ENCODE data around the gene RASGRP4. TPM values are rescaled to one million over a fixed set of nuclear protein-coding genes. Genes with fewer than 3 reads are reported as not detected.
"Not testable (repeated sequence)": the region's sequence is repeated elsewhere in the genome, so short reads cannot be mapped to it uniquely, and the experiment has no call there.

RASGRP4 gene, protein sequence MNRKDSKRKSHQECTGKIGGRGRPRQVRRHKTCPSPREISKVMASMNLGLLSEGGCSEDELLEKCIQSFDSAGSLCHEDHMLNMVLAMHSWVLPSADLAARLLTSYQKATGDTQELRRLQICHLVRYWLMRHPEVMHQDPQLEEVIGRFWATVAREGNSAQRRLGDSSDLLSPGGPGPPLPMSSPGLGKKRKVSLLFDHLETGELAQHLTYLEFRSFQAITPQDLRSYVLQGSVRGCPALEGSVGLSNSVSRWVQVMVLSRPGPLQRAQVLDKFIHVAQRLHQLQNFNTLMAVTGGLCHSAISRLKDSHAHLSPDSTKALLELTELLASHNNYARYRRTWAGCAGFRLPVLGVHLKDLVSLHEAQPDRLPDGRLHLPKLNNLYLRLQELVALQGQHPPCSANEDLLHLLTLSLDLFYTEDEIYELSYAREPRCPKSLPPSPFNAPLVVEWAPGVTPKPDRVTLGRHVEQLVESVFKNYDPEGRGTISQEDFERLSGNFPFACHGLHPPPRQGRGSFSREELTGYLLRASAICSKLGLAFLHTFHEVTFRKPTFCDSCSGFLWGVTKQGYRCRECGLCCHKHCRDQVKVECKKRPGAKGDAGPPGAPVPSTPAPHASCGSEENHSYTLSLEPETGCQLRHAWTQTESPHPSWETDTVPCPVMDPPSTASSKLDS
- total RNA-seq (2014; rRNA removed; shearing (Covaris generic)) = not detected in 2 replicates

DNA sequence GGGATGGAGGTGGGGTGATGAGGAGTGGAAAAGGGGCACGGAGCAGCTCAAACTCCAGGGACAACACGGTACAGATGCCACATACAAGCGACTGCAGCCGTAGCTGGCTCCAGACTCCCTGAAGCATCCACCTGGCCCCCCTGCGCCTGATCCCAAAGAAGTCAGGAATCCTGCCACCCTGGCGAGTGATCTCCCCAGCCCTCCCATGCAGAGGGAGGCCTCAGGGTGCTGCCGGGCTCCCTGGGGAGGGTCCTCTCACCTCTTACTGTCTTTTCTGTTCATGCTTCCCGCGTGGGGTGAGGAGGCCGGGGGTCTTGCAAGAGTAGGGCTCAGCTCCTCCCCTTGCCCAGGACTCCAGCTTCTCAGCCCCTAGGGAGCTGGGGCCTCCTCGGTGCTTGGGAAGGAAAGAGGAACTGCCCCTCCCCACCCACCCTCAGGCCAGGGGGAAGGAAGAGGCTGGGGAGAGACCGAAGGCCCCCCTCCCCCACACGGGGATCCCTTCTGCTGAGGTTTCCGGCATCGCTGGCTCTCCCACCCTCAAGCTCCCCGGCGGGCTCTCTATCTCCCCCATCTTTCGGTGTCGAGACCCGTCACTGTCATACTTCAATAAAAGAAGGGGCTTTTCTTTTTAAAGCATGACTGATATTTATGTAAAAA, at the start of gene RASGRP4:
Gene RASGRP4, minus strand, starts transcription at position 410 of the 657 bp plus-strand sequence. Its CDS starts 128 bp downstream, at position 282.
- no peak for DNase-seq (ENCODE audit: low spot score)

DNA sequence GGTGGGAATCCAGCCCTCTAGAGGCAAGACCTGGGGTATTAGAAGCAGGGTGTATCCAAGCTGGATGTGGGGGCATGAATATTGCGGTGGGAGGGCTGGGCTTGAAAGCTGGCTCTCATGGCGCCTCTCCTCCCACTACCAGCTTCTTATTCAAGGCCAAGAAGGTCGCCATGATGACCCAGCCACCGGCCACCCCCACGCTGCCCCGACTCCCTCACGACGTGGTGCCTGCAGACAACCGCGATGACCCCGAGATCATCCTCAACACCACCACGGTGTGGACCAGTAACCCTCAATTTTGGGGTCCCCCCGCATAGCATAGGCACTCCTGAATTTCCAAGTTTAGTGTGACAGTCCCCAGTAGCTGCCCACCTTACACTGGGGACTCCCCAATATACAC, 49.2 kb upstream of the RASGRP4 start:
- DNase-seq (ENCODE audit: low spot score) = no peak

DNA sequence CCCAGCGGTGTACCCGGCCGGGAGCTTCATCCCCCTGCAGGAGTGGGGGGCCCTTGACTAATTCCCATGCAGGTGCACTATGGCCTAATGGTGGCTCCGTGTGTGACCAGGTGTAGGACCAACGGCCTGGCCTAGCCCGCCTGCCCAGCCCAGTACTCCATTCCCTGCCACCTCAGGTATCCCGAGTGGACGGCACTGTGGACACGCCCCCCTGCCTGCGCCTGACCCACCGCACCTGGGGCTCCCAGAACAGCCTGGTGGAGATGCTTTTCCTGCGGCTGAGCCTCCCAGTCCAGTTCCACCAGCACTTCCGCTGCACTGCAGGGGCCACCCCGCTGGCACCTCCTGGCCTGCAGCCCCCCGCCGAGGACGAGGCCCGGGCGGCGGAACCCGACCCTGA, 47.2 kb upstream of the RASGRP4 start:
- no peak for DNase-seq (ENCODE audit: low spot score)

DNA sequence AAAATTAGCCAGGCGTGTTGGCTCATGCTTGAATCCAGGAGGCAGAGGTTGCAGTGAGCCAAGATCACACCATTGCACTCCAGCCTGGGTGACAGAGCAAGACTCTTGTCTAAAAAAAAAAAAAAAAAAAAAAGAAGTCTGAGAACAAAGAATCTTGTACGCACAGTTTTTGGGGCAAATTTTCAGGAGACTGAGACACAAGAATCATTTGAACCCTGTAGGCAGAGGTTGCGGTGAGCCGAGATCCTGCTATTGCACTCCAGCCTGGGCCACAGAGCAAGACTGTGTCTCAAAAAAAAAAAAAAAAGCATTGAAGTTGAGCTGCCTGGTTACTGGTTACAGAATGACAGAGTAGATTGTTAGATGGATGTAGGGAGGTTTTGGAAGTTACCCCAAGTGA, 46.7 kb upstream of the RASGRP4 start:
- DNase-seq (ENCODE audit: low spot score) = not testable (repeated sequence)

DNA sequence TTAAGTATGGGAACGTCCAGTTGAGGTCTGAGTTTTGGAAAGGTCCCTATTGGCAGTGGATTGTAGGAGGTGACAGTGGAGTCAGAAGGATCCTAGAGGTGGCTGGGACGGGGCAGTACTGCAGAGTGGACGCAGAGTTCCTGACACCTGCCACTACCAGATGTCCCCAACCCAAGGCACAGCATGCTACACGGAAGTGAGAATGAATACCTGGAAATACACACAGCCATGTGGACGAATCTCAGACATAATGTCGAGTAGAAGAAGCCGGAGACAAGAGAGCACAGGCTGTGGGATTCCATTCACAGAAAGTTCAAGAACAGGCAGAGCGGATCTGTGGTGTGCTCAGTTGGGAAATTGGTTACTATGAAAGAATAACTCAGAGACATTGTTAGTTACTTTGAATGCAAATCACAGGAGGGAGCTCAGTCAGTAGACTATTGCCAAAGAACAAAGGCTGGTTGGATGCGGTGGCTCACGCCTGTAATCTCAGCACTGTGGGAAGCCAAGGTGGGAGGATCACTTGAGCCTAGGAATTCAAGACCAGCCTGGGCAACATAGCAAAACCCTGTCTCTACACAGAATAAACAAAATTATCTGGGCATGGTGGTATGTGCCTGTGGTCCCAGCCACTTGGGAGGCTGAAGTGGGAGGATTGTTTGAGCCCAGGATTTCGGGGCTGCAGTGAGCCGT, 44.9 kb upstream of the RASGRP4 start:
- no peak for DNase-seq (ENCODE audit: low spot score)

DNA sequence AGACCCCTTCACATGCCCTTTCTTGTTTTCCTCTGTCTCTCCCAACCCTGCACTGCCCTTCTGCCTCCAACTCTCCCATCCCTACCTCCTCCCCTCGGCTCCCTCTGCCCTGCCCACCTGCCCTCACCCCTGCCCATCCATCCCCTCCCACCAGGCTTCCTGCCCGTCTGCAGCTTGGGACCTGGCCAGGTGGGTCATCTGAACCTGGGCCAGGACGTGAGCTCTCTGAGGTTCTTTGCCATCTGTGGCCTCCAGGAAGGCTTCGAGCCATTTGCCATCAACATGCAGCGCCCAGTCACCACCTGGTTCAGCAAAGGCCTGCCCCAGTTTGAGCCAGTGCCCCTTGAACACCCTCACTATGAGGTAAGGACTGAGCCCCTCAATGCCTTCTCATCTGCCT, 43.1 kb upstream of the RASGRP4 start:
- no peak for DNase-seq (ENCODE audit: low spot score)

DNA sequence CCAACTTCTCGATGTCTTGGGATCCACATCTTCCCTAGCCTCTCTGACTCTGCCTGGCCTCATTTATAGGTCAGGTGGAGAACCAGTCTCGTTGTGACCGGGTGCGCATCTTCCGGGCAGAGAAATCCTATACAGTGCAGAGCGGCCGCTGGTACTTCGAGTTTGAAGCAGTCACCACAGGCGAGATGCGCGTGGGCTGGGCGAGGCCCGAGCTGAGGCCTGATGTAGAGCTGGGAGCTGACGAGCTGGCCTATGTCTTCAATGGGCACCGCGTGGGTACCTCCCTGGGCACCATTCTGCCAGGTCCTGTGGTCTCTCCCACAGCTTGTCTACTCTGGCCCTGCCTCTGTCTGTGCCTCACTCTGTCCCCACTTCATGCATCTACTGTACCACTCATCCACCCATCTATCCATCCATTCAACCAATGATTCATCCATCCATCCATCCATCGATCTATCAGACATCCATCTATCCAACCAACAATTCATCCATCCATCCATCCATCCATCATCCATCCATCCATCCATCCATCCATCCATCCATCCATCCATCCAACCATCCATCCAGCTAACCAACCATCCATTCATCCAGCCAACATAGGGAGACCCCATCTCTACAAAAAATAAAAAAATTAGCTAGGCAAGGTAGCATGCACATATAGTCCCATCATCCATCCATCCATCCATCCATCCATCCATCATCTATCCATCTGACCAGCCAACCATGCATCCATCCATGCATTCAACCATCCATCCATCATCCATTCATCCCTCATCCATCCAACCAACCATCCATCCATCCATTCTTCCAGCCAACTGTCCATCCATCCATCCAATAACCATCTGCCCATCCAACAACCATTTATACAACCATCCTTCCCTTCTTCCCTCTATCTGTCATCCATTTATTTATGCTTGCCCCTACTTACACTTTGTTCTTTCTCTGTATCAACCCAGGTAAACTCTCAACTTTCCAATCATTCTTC, 41.8 kb upstream of the RASGRP4 start:
- DNase-seq (ENCODE audit: low spot score) = no peak

DNA sequence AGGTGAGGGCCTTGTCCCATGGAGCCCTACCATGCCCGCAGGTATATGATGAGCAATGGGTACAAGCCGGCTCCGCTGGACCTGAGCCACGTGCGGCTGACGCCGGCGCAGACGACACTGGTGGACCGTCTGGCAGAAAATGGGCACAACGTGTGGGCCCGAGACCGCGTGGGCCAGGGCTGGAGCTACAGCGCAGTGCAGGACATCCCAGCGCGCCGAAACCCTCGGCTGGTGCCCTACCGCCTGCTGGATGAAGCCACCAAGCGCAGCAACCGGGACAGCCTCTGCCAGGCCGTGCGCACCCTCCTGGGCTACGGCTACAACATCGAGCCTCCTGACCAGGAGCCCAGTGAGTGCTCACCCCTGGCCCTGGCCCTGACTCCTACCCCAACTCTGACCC, 40.0 kb upstream of the RASGRP4 start:
- no peak for DNase-seq (ENCODE audit: low spot score)

DNA sequence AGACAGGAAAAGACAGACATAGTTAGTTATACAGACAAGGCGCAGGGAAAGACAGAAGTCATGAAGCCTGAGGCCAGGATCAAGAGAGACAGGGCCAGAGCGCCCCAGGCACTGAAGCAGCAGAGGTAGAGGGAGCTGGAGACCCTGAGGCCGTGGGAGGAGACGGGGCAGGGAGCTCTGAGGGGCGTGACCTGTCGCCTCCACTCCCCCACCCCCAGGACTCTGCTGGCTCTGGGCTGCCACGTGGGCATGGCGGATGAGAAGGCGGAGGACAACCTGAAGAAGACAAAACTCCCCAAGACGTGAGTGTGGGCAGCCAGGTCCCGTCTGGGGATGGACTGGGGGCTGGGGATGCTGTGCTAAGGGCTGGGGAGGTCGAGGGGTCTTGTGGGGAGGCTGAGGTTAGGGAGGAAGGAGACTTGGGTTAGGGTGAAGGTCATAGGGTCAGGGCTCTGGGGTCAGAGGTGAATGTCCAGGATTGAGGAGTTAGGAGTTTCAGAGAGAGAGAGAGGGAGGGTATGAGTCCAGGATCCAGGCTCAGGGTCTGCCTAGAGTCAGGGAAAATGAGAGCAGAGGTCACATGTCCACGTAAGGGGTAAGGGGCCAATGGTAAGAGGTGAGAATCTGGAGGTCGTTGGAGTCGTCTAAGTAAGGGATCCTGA, 38.5 kb upstream of the RASGRP4 start:
- no peak for DNase-seq (ENCODE audit: low spot score)

DNA sequence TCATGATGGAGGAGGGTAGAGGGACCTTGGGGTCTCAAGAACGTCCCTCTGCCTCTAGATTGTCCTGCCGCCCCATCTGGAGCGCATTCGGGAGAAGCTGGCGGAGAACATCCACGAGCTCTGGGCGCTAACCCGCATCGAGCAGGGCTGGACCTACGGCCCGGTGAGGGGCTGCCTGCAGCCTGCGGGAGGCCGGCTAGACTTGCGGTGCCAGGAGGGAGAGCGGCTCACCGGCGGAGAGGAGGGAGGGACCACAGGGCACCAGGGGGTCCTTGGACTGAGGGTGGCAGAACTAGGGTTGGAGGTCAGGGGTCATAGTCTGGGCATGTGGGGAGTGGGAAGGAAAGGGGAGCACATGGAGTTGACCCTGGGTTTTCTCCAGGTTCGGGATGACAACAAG, 37.3 kb upstream of the RASGRP4 start:
- DNase-seq (ENCODE audit: low spot score) = no peak

DNA sequence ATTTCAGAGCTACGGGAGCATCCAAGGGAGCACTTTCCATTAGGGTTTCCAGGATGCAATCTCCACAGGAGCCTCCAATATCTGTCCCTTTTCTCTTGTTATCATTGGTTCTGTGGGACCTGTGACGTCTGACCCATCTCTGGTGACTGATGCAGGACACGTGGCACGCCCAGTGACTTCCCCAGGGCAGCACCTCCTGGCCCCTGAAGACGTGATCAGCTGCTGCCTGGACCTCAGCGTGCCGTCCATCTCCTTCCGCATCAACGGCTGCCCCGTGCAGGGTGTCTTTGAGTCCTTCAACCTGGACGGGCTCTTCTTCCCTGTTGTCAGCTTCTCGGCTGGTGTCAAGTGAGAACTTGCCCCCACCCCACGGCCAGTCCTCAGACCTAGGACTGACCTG, 33.0 kb upstream of the RASGRP4 start:
- no peak for DNase-seq (ENCODE audit: low spot score)

DNA sequence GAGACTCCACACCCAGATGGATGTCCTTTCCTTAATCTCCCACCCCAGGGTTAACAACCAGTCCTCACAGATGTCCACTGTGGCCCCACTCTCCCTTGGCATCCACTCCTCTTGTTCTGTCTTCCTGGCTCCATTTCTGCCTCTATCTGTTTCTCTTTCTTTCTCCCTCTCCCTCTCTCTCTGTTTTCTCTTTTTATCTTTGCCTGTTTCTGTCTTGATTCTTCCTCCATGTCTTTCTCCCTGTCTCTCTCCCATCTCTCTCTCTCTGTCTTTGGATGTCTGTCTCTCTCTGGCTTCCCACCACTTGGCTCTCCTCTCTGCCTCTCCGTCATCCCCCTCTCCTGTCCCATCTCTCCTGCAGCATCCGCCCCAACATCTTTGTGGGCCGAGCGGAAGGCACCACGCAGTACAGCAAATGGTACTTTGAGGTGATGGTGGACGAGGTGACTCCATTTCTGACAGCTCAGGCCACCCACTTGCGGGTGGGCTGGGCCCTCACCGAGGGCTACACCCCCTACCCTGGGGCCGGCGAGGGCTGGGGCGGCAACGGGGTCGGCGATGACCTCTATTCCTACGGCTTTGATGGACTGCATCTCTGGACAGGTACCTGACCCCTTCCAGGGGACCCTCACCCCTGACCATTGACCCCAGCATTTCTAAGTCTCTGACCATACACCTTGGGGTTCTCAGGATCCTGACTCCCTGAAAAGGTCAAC, 31.8 kb upstream of the RASGRP4 start:
- DNase-seq (ENCODE audit: low spot score) = no peak

DNA sequence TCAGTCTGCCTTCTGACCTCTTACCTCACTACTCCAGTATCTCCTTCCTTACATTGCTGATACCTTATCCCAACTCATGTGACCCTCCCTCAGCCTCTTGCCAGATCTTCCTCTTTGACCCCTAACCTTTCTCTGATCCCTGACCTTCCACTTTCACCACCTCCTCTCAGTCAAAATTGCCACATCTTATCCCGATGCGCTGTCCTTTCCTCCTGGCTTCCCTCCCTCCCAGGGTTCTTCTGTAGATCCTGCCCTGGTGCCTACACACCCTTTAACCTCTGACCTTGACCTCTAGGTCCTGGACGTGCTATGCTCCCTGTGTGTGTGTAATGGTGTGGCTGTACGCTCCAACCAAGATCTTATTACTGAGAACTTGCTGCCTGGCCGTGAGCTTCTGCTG, 31.2 kb upstream of the RASGRP4 start:
- DNase-seq (ENCODE audit: low spot score) = no peak

DNA sequence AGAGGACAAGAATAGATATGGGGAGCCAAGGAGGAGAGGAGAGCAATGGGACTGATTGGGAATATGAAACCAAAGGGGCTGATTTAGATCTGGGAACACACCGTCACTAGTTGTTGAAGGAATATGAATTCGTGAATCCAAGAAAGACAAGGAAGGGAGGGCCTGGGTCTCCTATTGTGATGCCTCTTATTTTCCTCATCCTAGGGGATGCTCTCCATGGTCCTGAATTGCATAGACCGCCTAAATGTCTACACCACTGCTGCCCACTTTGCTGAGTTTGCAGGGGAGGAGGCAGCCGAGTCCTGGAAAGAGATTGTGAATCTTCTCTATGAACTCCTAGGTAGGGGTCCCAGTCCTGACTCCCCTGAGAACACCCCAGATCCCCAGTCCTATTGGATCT, 29.0 kb upstream of the RASGRP4 start:
- DNase-seq (ENCODE audit: low spot score) = no peak

DNA sequence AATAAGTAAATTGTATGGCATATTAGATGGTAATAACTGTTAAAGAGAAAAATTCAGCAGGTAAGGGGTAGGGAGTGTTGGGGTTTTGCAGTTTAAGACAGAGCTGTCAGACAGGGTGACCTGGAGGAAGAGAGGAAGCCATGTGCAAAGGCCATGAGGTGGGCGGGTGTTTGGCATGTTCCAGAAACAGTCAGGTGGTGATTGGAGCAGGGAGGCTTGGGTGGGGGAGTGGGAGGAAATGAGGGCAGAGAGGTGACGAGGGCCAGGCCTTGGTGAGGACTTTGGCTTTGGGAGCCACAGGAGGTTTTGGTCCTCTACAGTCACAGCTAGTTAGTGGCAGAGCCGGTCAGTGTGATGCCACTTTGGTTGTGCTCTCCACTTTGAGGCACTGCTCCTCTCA, 27.6 kb upstream of the RASGRP4 start:
- DNase-seq (ENCODE audit: low spot score) = no peak

DNA sequence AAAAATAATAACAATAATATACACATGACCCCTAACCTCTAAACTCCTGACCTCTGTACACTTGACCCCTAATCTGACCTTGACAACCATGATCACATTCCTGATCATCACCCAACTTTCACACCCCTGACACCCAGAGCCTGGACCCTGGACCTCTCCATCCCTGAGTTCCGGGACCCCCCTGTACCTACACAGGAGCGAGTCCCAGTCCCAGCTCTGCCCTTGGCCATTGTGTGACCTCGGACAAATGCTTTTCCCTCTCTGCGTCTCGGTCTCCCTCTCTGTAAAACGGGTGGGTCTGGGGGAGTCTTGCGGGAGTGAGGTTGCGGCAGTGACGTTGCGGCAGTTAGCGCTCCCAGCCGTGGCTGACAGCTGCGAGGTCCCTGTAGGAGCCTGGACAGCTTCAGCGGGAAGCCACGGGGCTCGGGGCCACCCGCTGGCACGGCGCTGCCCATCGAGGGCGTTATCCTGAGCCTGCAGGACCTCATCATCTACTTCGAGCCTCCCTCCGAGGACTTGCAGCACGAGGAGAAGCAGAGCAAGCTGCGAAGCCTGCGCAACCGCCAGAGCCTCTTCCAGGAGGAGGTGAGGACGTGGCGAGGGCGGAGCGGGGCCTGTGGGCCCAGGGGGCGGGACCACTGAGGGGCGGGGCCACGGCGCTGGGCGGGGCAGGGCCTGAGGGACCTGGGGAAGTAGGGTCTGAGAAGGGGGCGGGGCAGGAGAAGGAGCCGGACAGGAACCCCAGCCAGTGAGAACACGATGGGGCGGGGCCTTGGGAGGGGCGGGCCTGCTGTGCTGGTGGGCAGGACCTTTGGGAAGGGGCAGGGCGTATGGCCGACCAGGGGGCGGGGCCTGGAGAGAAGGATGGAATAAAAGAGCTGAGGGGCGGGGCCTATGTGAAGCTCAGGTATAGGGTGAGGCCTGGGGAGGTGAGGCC, 26.7 kb upstream of the RASGRP4 start:
- DNase-seq (ENCODE audit: low spot score) = no peak

DNA sequence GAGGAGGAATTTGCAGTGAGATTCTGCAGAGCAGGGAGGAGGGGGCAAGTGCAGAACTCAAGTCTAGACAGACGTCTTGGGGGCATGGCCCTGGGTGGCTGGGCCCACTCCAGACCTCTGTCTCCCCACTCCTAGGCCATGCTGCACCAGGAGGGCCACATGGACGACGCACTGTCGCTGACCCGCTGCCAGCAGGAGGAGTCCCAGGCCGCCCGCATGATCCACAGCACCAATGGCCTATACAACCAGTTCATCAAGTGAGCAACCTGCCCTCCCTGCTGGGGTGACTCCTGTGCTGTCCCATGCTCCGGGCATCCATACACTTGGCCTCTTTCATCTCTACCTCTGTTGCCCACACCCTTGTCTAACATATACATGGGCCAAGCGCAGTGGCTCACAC, 25.6 kb upstream of the RASGRP4 start:
- no peak for DNase-seq (ENCODE audit: low spot score)

DNA sequence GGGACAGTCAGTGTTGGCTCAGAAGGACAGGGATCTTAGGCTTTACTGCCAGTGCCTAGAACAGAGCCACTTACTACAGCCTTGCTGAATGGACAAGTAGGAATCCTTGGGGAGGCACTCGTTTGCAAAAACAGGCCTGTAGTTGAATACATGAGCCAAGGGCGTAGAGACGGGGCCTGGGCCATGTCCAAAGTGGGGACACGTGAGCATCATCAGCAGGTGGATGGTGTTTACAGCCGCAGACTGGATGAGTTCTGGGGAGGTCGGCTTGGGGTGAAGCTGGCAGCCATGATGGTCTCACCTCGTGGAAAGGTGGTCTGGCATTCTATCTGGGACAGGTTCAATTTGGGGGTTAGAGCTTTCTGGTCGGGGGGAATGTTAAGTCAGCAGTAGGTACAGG, 25.0 kb upstream of the RASGRP4 start:
- DNase-seq (ENCODE audit: low spot score) = no peak

DNA sequence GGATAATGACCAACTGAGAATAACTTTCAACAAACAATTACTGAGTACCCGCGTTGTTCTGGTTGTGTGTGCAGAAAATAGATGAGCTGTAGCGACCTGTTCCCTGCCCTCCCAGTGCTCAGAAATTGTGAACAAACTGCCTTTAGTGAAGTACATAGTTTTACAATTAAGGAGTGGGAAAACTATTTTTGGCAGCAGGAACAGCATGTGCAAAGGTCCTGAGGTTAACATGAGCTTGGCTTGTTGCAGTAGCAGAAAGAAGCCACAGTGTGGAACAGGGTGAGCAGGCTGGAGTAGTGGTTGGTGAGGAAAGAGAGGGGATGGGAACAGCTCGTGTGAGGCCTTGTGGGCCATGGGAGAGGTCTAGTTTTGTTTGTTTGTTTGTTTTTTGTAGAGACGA, 23.5 kb upstream of the RASGRP4 start:
- no peak for DNase-seq (ENCODE audit: low spot score)

Data from A172 (cell line).